K562 (cell line): ENCODE data around the gene DKK1. TPM values are rescaled to one million over a fixed set of nuclear protein-coding genes. Genes with fewer than 3 reads are reported as not detected.

Source experiments
- ATAC-seq: fragments of 200-7000 bp; cut with Tn5 transposase; 3 replicates; pipeline ENCODE4 v1.9.1; 2020; ENCODE audit warnings: moderate library complexity
- BruUV-seq: library from RNA; stranded (reverse); fragments of 400-500 nt; replicated peaks from 2 replicates; lab custom pipeline; 2021; lab: Mats Ljungman, UMichigan
- CTCF ChIA-PET: fragments of 300-600 bp; formaldehyde crosslinking; extraction: SDS; loops from one replicate; lab custom pipeline; 2021; ENCODE audit warnings: low intra/inter-chr PET ratio; lab: Yijun Ruan, JAX
- POLR2A ChIA-PET: fragments of 300-600, 350-650 bp; sonication (Branson Sonifier 250); formaldehyde crosslinking; extraction: SDS; loops from one replicate; lab custom pipeline; 2021; ENCODE audit warnings: antibody characterized with exemption, inconsistent platforms; lab: Yijun Ruan, JAX
- DNase-seq, 4 experiments: peaks; one replicate each; pipeline versions ENCODE4 v3.0.0 to v3.0.0-alpha.2; 2011 to 2018; ENCODE audit warnings: low spot score in 3 of 4, mixed read lengths in 3 of 4; ENCODE audit errors: extremely low read depth in 1 of 4
- FAIRE-seq: peaks from 2 replicates; lab custom pipeline; 2011; peaks lifted over from hg19 to GRCh38; lab: Jason Lieb, UNC
- H2AFZ ChIP-seq: 2 replicates; pipeline ENCODE4 v1.6.0; 2011; ENCODE audit warnings: low read depth, low read length, control low read depth, inconsistent platforms
- H3K27ac ChIP-seq: fragments of 200-600 bp; 3 replicates; pipeline ENCODE4 v1.8.0; 2011; ENCODE audit warnings: low read depth, mild to moderate bottlenecking, control low read depth, inconsistent platforms, low read length, moderate library complexity, mixed read lengths; ENCODE audit errors: extremely low read depth
- H3K27me3 ChIP-seq, 2 experiments: fragments of 300-600 bp in 1 of 2; 2 replicates in 1 of 2; 3 replicates in 1 of 2; pipeline versions ENCODE4 v1.6.0 to v1.8.0; 2011; ENCODE audit warnings: inconsistent platforms in 2 of 2, low read length in 2 of 2, mild to moderate bottlenecking in 1 of 2, mixed read lengths in 1 of 2, moderate library complexity in 1 of 2; ENCODE audit not compliant: control insufficient read depth in 2 of 2, insufficient read depth in 2 of 2
- H3K36me3 ChIP-seq: fragments of 300-600 bp; 3 replicates; pipeline ENCODE4 v1.8.0; 2011; ENCODE audit warnings: mild to moderate bottlenecking, low read length, inconsistent platforms; ENCODE audit not compliant: control insufficient read depth, insufficient read depth
- H3K4me1 ChIP-seq, 2 experiments: fragments of 200-600 bp in 1 of 2; replicated peaks in 1 of 2; 2 replicates in 1 of 2; 3 replicates in 1 of 2; pipeline versions ENCODE4 v1.5.1 to v1.8.0; 2011; ENCODE audit warnings: inconsistent platforms in 2 of 2, low read length in 2 of 2, mild to moderate bottlenecking in 1 of 2, mixed read lengths in 1 of 2, moderate library complexity in 1 of 2; ENCODE audit not compliant: control insufficient read depth in 2 of 2, insufficient read depth in 2 of 2
- H3K4me2 ChIP-seq: 2 replicates; pipeline ENCODE4 v1.6.1; 2011; ENCODE audit warnings: low read length, control low read depth, inconsistent platforms, mixed read lengths; ENCODE audit not compliant: insufficient read depth
- H3K4me3 ChIP-seq: fragments of 200-600 bp; sonication (generic), shearing (Covaris generic); 2 replicates; pipeline ENCODE4 v1.5.1; 2016; ENCODE audit warnings: control low read depth, inconsistent platforms
- H3K79me2 ChIP-seq: fragments of 200-600 bp; 3 replicates; pipeline ENCODE4 v1.8.0; 2011; ENCODE audit warnings: low read length, inconsistent platforms; ENCODE audit not compliant: control insufficient read depth, insufficient read depth
- H3K9ac ChIP-seq, 2 experiments: 2 replicates each; pipeline versions ENCODE4 v1.6.0 to v1.6.1; 2011; ENCODE audit warnings: low read depth in 2 of 2, low read length in 2 of 2, control low read depth in 1 of 2, inconsistent platforms in 1 of 2, mild to moderate bottlenecking in 1 of 2, mixed read lengths in 1 of 2; ENCODE audit not compliant: insufficient read depth in 1 of 2
- H3K9me1 ChIP-seq: one replicate; pipeline ENCODE4 v1.6.0; 2011; ENCODE audit warnings: inconsistent platforms, mild to moderate bottlenecking, low read length, moderate library complexity; ENCODE audit not compliant: control insufficient read depth, insufficient read depth
- H3K9me3 ChIP-seq: replicated peaks from 2 replicates; pipeline ENCODE4 v1.5.1; 2011; ENCODE audit warnings: low read depth, low read length, inconsistent platforms; ENCODE audit not compliant: control insufficient read depth, insufficient read depth
- H4K20me1 ChIP-seq: replicated peaks from 2 replicates; pipeline ENCODE4 v1.6.1; 2011; ENCODE audit warnings: low read length, inconsistent platforms, mixed read lengths; ENCODE audit not compliant: control insufficient read depth, insufficient read depth
- BRCA1 ChIP-seq, 2 experiments: fragments of 450-650 bp in 1 of 2; sonication (generic) in 1 of 2; formaldehyde crosslinking in 1 of 2; IDR thresholded peaks; 2 replicates each; pipeline versions ENCODE4 v1.5.0 to v1.6.1; 2017 to 2020; ENCODE audit warnings: mild to moderate bottlenecking in 1 of 2, missing genetic modification reagents in 1 of 2
- NCOA6 ChIP-seq: fragments of 450-650 bp; IDR thresholded peaks from 2 replicates; pipeline ENCODE4 v1.6.1; 2017; ENCODE audit warnings: mild to moderate bottlenecking
- PKNOX1 ChIP-seq: fragments of 450-650 bp; IDR thresholded peaks from 2 replicates; pipeline ENCODE4 v1.6.1; 2016
- TAF15 ChIP-seq: fragments of 200-400 bp; formaldehyde crosslinking; IDR thresholded peaks from 2 replicates; pipeline ENCODE4 v1.6.1; 2017; ENCODE audit warnings: mild to moderate bottlenecking, low read depth, low read length, moderate library complexity
- TFAP4 ChIP-seq: sonication (generic); formaldehyde crosslinking; IDR thresholded peaks from 2 replicates; pipeline ENCODE4 v1.8.0; 2022; ENCODE audit warnings: missing genetic modification reagents, mild to moderate bottlenecking, moderate library complexity, borderline replicate concordance
- ZFP30 ChIP-seq: fragments of 250-450 bp; sonication (Bioruptor Pico); IDR thresholded peaks from 2 replicates; pipeline ENCODE4 v1.8.0; 2022; ENCODE audit warnings: moderate library complexity, mild to moderate bottlenecking, inconsistent platforms, borderline replicate concordance
- ZFPM2 ChIP-seq: fragments of 250-450 bp; sonication (Bioruptor Pico); IDR thresholded peaks from 2 replicates; pipeline ENCODE4 v1.5.1; 2022; ENCODE audit warnings: mild to moderate bottlenecking
- ZNF121 ChIP-seq: sonication (generic); formaldehyde crosslinking; conservative IDR thresholded peaks from 2 replicates; pipeline ENCODE4 v1.8.0; 2022; ENCODE audit warnings: missing genetic modification reagents
- ZNF354B ChIP-seq: fragments of 250-450 bp; sonication (Bioruptor Pico); IDR thresholded peaks from 2 replicates; pipeline ENCODE4 v1.4.0; 2020
- ZNF740 ChIP-seq, 3 experiments: fragments of 200-800 bp in 1 of 3; sonication (Bioruptor generic) in 1 of 3; sonication (generic) in 1 of 3; formaldehyde crosslinking in 1 of 3; IDR thresholded peaks; 2 replicates each; pipeline versions ENCODE4 v1.6.1 to v1.8.0; 2016 to 2022; ENCODE audit warnings: mild to moderate bottlenecking in 2 of 3, missing compliant biosample characterization in 2 of 3, missing genetic modification characterization in 2 of 3, missing genetic modification reagents in 1 of 3
- ZNF79 ChIP-seq: fragments of 250-450 bp; sonication (Bioruptor Pico); IDR thresholded peaks from 2 replicates; pipeline ENCODE4 v1.4.0; 2020; ENCODE audit warnings: low read depth, mild to moderate bottlenecking, moderate library complexity
- WGBS: fragments of 100-300 bp; shearing (Covaris generic); methylation state at CpG from one replicate; pipeline ENCODE4 v1.1.6; 2016; ENCODE audit warnings: low coverage, mixed read lengths; ENCODE audit not compliant: insufficient coverage; ENCODE audit errors: missing lambda C conversion rate; 5-methylcytosine and 5-hydroxymethylcytosine counted together
- in situ Hi-C: fragments of 300-500 bp; cut with MboI; formaldehyde crosslinking; loops from 4 replicates; pipeline ENCODE4 v1.15.0; 2018; ENCODE audit warnings: inconsistent platforms, mixed read lengths
- intact Hi-C: fragments of 100-400 bp; cut with micrococcal nuclease; formaldehyde crosslinking; loops from 2 replicates; pipeline ENCODE4 v1.14.2; 2022
- polyA plus RNA-seq, 8 experiments: library from polyadenylated mRNA; depleted of rRNA in 4 of 8; stranded (reverse) in 5 of 8; unstranded in 3 of 8; fragments of >200 nt; fragmentation: Nextera tagmentation in 2 of 8; fragmentation: Illumina TruSeq in 1 of 8; extraction: Ambion mirVana in 2 of 8; extraction: Trizol in 1 of 8; gene quantifications; 2 replicates each; pipeline versions ENCODE4 v1.2.1 to v1.2.3, GENCODE V29; 2011 to 2014; ENCODE audit warnings: inconsistent platforms in 1 of 8, missing spikeins in 1 of 8
- total RNA-seq, 7 experiments: library from RNA; depleted of rRNA in 6 of 7; stranded (reverse); fragments of >200 nt in 6 of 7; fragmentation: Illumina TruSeq in 2 of 7; extraction: Trizol in 2 of 7; gene quantifications; 2 replicates each; pipeline versions ENCODE4 v1.2.1 to v1.2.3, GENCODE V29; 2011 to 2021; ENCODE audit warnings: low replicate concordance in 1 of 7

Gene DKK1
- total and polyA plus RNA-seq, 9 of the 15 experiments (the other 6 are each of a cell fraction or from before 2014, with no cell fraction given) = 0.13 TPM; not detected in 8

GRCh38 chr10:52279546-52279945, 34.5 kb upstream of the DKK1 start:
- Histone ChIP-seq H3K36me3 (no peaks in the 10 kb centered on the region), H3K9me1 (no peaks in the 10 kb centered on the region), H4K20me1 (no peaks in the 10 kb centered on the region), H2AFZ (no peak overlapping the region), H3K4me2 (no peak overlapping the region), H3K9ac (no peak overlapping the region), H3K79me2 (no peaks in the 10 kb centered on the region), H3K27me3 (no peaks in the 10 kb centered on the region), H3K9me3 (no peaks in the 10 kb centered on the region; the same call in none of the 2 replicates), H3K4me3 (no peak overlapping the region), H3K27ac (no peak overlapping the region), H3K4me1 (no peaks in the 10 kb centered on the region)
- ATAC-seq (no peak), FAIRE-seq (no peak), DNase-seq (no peak)
- 0% methylated on average over 3 of the region's 3 CpGs for WGBS
- BruUV-seq = no TSS peak
- TF ChIP-seq ZNF121 (CRISPR knock-in tag) (no peak), NCOA6 (no peak), ZFPM2 (CRISPR knock-in tag) (no peak), ZNF354B (CRISPR knock-in tag) (no peak), ZNF79 (CRISPR knock-in tag) (no peak), ZNF740 (CRISPR knock-in tag; IDR thresholded peaks at IDR 0.05) (no peak), ZNF740 (tag; IDR thresholded peaks at IDR 0.05) (no peak), BRCA1 (IDR thresholded peaks at IDR 0.05) (no peak), BRCA1 (CRISPR knock-in tag; IDR thresholded peaks at IDR 0.05) (no peak), ZFP30 (CRISPR knock-in tag) (no peak), TFAP4 (CRISPR knock-in tag) (no peak), PKNOX1 (no peak), TAF15 (no peak)
- ChIA-PET POLR2A (no interaction called here), CTCF (no interaction called here)
- in situ Hi-C loops = no loop called here
- intact Hi-C loops = no loop called here
